SK-N-MC (cell line): Measurements from ENCODE around the gene RPL10.

Experiments used
- EZH2 ChIP-seq: fragments of 200-600 bp; sonication (generic); IDR thresholded peaks from one replicate; pipeline ENCODE4 v1.6.1; 2017; ENCODE audit warnings: antibody characterized with exemption
- POLR2AphosphoS5 ChIP-seq: IDR thresholded peaks from 2 replicates; pipeline ENCODE4 v1.6.1; 2012; ENCODE audit warnings: mild to moderate bottlenecking, low read depth, low read length, borderline replicate concordance

- TF ChIP-seq POLR2AphosphoS5 (no peak), EZH2 (no peak)
Observed at GRCh38 chrX:154419688-154420401, 21.7 kb downstream of the RPL10 start.
